Activated T-cell treated with anti-CD3 and anti-CD28 coated beads for 48 hours (primary cell): Measurements from ENCODE around the gene VCL.
"Not testable (repeated sequence)": the region's sequence is repeated elsewhere in the genome, so short reads cannot be mapped to it uniquely, and the experiment has no call there.

Experiments
- DNase-seq: peaks from one replicate; pipeline ENCODE4 v3.0.0-alpha.2; 2020; ENCODE audit warnings: low read depth

The VCL gene

GRCh38 chr10:74006269-74006668 is 8.4 kb downstream of the VCL start:
- DNase-seq, result no peak

GRCh38 chr10:74008212-74008731 is 10.4 kb downstream of the VCL start:
- DNase-seq, result no peak

- no peak for DNase-seq
Observed at GRCh38 chr10:74011017-74011416, 13.1 kb downstream of the VCL start.

- DNase-seq, result no peak
Observed at GRCh38 chr10:74011770-74012169, 13.9 kb downstream of the VCL start.

GRCh38 chr10:74012480-74012879 is 14.6 kb downstream of the VCL start:
- DNase-seq, result no peak

GRCh38 chr10:74013004-74013403 is 15.1 kb downstream of the VCL start:
- no peak for DNase-seq

GRCh38 chr10:74014574-74014973 is 16.7 kb downstream of the VCL start:
- not testable (repeated sequence) for DNase-seq

- DNase-seq, result no peak
Observed at GRCh38 chr10:74018241-74018640, 20.3 kb downstream of the VCL start.

GRCh38 chr10:74021248-74022055 is 23.5 kb downstream of the VCL start:
- no peak for DNase-seq

GRCh38 chr10:74022926-74023629 is 25.2 kb downstream of the VCL start:
- no peak for DNase-seq

- no peak for DNase-seq
Observed at GRCh38 chr10:74024600-74024999, 26.7 kb downstream of the VCL start.

- DNase-seq, result no peak
Observed at GRCh38 chr10:74025380-74025978, 27.6 kb downstream of the VCL start.

GRCh38 chr10:74026428-74027015 is 28.6 kb downstream of the VCL start:
- no peak for DNase-seq

GRCh38 chr10:74027702-74028101 is 29.8 kb downstream of the VCL start:
- no peak for DNase-seq

GRCh38 chr10:74029943-74030342 is 32.0 kb downstream of the VCL start:
- no peak for DNase-seq

- not testable (repeated sequence) for DNase-seq
Observed at GRCh38 chr10:74032208-74032607, 34.3 kb downstream of the VCL start.

- DNase-seq, result no peak
Observed at GRCh38 chr10:74032900-74033655, 35.2 kb downstream of the VCL start.

GRCh38 chr10:74033702-74034101 is 35.8 kb downstream of the VCL start:
- DNase-seq, result no peak

GRCh38 chr10:74034301-74034700 is 36.4 kb downstream of the VCL start:
- no peak for DNase-seq

GRCh38 chr10:74035303-74035702 is 37.4 kb downstream of the VCL start:
- DNase-seq, result no peak

- no peak for DNase-seq
Observed at GRCh38 chr10:74036474-74036873, 38.6 kb downstream of the VCL start.
